IPS DF 6.9 (cell line): Measurements from ENCODE around the gene ELFN2.
A peak's percentile ranks its signal among the peaks of the same experiment; 100 is the strongest.
"Not testable (repeated sequence)": the region's sequence is repeated elsewhere in the genome, so short reads cannot be mapped to it uniquely, and the experiment has no call there.

Experiments used
- DNase-seq: peaks from one replicate; pipeline ENCODE4 v3.0.0-alpha.2; 2013; ENCODE audit warnings: low read depth, low spot score
- H3K27ac ChIP-seq: one replicate; pipeline ENCODE4 v1.5.1; 2013; ENCODE audit warnings: low read length, control low read depth
- H3K27me3 ChIP-seq: 2 replicates; pipeline ENCODE4 v1.6.1; 2013; ENCODE audit warnings: mild to moderate bottlenecking, low read length; ENCODE audit not compliant: control insufficient read depth, insufficient read depth
- H3K36me3 ChIP-seq: 2 replicates; pipeline ENCODE4 v1.6.1; 2013; ENCODE audit warnings: low read length; ENCODE audit not compliant: control insufficient read depth, insufficient read depth
- H3K4me1 ChIP-seq: 2 replicates; pipeline ENCODE4 v1.6.1; 2013; ENCODE audit warnings: low read length; ENCODE audit not compliant: control insufficient read depth, insufficient read depth
- H3K4me3 ChIP-seq: 2 replicates; pipeline ENCODE4 v1.5.1; 2013; ENCODE audit warnings: mild to moderate bottlenecking, low read length
- H3K9me3 ChIP-seq: 2 replicates; pipeline ENCODE4 v1.6.1; 2013; ENCODE audit warnings: low read length, inconsistent platforms; ENCODE audit not compliant: control insufficient read depth, insufficient read depth
- WGBS: extraction: QIAGEN DNeasy Blood & Tissue Kit; methylation state at CpG from one replicate; pipeline ENCODE4 v1.1.7; 2013; ENCODE audit warnings: mixed read lengths, missing lambda C conversion rate; ENCODE audit not compliant: insufficient read length, insufficient coverage; 5-methylcytosine and 5-hydroxymethylcytosine counted together

Gene ELFN2

GRCh38 chr22:37427135-37427710, at the start of gene ELFN2:
Gene ELFN2, minus strand, starts transcription at chr22:37427479. Its CDS starts 51,945 bp downstream, at chr22:37375534.
- Histone ChIP-seq H3K27me3 (peaks cover 25% of the 10 kb centered on the region), H3K4me3 (peak within 1 kb of the TSS; percentile 49)

DNA sequence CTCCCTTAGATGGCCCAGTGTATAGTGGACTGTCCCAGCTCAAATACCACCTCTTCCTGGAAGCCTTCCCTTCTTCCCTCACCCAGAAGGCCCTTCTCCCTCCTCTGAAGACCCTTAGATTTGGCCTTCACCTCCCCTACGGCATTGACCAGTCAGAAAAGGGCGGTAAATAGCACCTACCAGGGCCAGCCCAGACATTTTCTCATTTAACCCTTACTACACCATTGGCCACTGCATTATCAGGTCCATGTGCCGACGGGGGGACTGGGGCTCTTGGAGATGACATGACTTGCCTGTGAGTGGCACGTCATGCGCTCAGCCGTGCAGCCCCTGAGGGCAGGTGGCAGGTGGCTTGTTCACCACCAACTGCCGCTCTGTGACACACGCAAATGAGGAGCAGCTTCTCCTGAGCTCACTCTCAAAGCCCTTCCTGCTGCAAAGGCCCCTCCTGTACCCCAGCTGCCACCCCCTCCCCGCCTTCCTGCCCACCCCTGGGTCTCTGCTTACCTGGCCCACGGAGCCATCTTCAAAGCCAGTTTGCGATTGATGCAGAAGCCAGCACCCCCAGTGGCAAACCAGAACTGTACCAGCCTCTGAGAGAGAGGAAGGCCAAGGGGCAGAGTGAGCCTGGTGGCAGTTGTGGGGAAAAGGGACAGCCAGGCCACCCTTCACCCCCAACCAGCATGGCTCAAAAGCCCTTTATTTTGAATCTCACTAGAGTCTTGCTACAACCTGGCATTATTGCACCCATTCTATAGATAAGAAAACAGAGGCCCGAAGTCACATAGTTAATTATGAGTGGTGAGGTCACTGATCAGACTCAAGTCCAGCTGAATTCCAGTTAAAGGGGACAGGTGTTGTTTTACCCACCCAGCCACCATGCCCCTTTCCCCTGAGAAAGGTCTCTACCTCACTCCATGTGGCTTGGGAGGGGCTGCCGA, 49.4 kb upstream of the ELFN2 start:
- Histone ChIP-seq H3K27ac (no peak overlapping the region), H3K4me1 (no peaks in the 10 kb centered on the region)
- no CpG with 5 or more reads among the region's 14 CpGs for WGBS

More at GRCh38 chr22:37427135-37427710, at the start of gene ELFN2:
- WGBS = no CpG with 5 or more reads among the region's 72 CpGs
- no peak for DNase-seq
- no peaks in the 10 kb centered on the region for H3K36me3 ChIP-seq
- H3K4me1 ChIP-seq = peaks cover 8% of the 10 kb centered on the region; the same call in 1 of the 2 replicates
- H3K9me3 ChIP-seq = no peaks in the 10 kb centered on the region
- H3K27ac ChIP-seq = no peak within 1 kb of the TSS

GRCh38 chr22:37474447-37475090, 47.3 kb upstream of the ELFN2 start:
- Histone ChIP-seq H3K4me1 (no peaks in the 10 kb centered on the region), H3K27me3 (no peaks in the 10 kb centered on the region), H3K9me3 (no peaks in the 10 kb centered on the region), H3K36me3 (no peaks in the 10 kb centered on the region), H3K4me3 (no peak overlapping the region), H3K27ac (no peak overlapping the region)
- no CpG with 5 or more reads among the region's 11 CpGs for WGBS
- no peak for DNase-seq

More for the DNA sequence above, 49.4 kb upstream of the ELFN2 start:
- no peaks in the 10 kb centered on the region for H3K36me3 ChIP-seq
- H3K4me3 ChIP-seq = no peak overlapping the region
- H3K9me3 ChIP-seq = no peaks in the 10 kb centered on the region
- DNase-seq = no peak
- H3K27me3 ChIP-seq = no peaks in the 10 kb centered on the region

- no peaks in the 10 kb centered on the region for H3K4me1 ChIP-seq
- no peaks in the 10 kb centered on the region for H3K36me3 ChIP-seq
- H3K9me3 ChIP-seq = no peaks in the 10 kb centered on the region
- no peak overlapping the region for H3K4me3 ChIP-seq
- H3K27me3 ChIP-seq = no peaks in the 10 kb centered on the region
- DNase-seq = no peak
- no peak overlapping the region for H3K27ac ChIP-seq
- WGBS = no CpG with 5 or more reads among the region's 8 CpGs
Measured at GRCh38 chr22:37473437-37473946, 46.2 kb upstream of the ELFN2 start.

- WGBS = no CpG with 5 or more reads among the region's 8 CpGs
Measured at GRCh38 chr22:37472418-37473006, 45.2 kb upstream of the ELFN2 start.

GRCh38 chr22:37471727-37472417, 44.6 kb upstream of the ELFN2 start:
- Histone ChIP-seq H3K27me3 (no peaks in the 10 kb centered on the region), H3K36me3 (no peaks in the 10 kb centered on the region), H3K9me3 (no peaks in the 10 kb centered on the region), H3K4me3 (no peak overlapping the region), H3K4me1 (no peaks in the 10 kb centered on the region), H3K27ac (no peak overlapping the region)
- DNase-seq = no peak
- WGBS = no CpG with 5 or more reads among the region's 9 CpGs

More at GRCh38 chr22:37472418-37473006, 45.2 kb upstream of the ELFN2 start:
- H3K27ac ChIP-seq = no peak overlapping the region
- H3K36me3 ChIP-seq = no peaks in the 10 kb centered on the region
- no peak overlapping the region for H3K4me3 ChIP-seq
- no peaks in the 10 kb centered on the region for H3K27me3 ChIP-seq
- DNase-seq = no peak
- H3K4me1 ChIP-seq = no peaks in the 10 kb centered on the region
- H3K9me3 ChIP-seq = no peaks in the 10 kb centered on the region

- no CpG with 5 or more reads among the region's 5 CpGs for WGBS
- H3K27me3 ChIP-seq = no peaks in the 10 kb centered on the region
- no peaks in the 10 kb centered on the region for H3K36me3 ChIP-seq
- no peak overlapping the region for H3K4me3 ChIP-seq
- no peaks in the 10 kb centered on the region for H3K4me1 ChIP-seq
- H3K27ac ChIP-seq = no peak overlapping the region
- H3K9me3 ChIP-seq = no peaks in the 10 kb centered on the region
- no peak for DNase-seq
Measured at GRCh38 chr22:37470087-37470445, 42.8 kb upstream of the ELFN2 start.

- no CpG with 5 or more reads among the region's 8 CpGs for WGBS
Measured at GRCh38 chr22:37469416-37470086, 42.3 kb upstream of the ELFN2 start.

DNA sequence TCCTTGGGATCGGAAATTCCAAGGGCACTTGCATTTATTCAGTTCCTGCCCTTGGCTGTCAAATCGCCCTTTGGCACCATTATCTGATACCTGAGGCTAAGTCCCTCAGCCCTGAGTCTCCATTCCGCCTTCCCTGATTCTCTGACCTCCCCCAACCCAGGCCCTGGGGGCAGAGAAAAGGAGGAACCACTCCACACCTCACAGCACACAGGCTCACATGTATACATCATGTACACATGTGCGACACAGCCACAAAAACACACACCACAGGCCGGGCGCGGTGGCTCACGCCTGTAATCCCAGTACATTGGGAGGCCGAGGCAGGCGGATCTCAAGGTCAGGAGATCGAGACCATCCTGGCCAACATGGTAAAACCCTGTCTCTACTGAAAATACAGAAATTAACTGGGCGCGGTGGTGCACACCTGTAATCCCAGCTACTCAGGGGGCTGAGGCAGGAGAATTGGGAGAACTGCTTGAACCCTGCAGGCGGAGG, 41.0 kb upstream of the ELFN2 start:
- H3K27me3 ChIP-seq, H3K36me3 ChIP-seq, H3K4me3 ChIP-seq, H3K9me3 ChIP-seq, H3K27ac ChIP-seq, H3K4me1 ChIP-seq, DNase-seq: not testable (repeated sequence)
- no CpG with 5 or more reads among the region's 14 CpGs for WGBS

More at GRCh38 chr22:37469416-37470086, 42.3 kb upstream of the ELFN2 start:
- Histone ChIP-seq H3K27ac (no peak overlapping the region), H3K4me3 (no peak overlapping the region), H3K9me3 (no peaks in the 10 kb centered on the region), H3K27me3 (no peaks in the 10 kb centered on the region), H3K4me1 (no peaks in the 10 kb centered on the region), H3K36me3 (no peaks in the 10 kb centered on the region)
- no peak for DNase-seq
